Fibroblast of villous mesenchyme (primary cell): Measurements from ENCODE around the gene TKTL1. TPM values are rescaled to one million over a fixed set of nuclear protein-coding genes. Genes with fewer than 3 reads are reported as not detected.

Experiments
- DNase-seq: peaks from one replicate; pipeline ENCODE4 v3.0.0-alpha.2; 2010; ENCODE audit warnings: low read depth
- H3K4me3 ChIP-seq: 2 replicates; pipeline ENCODE4 v1.5.1; 2011; ENCODE audit warnings: low read depth, mild to moderate bottlenecking, low read length
- CTCF ChIP-seq: IDR thresholded peaks from 2 replicates; pipeline ENCODE4 v1.5.1; 2012; ENCODE audit warnings: low read depth, mild to moderate bottlenecking, low read length; ENCODE audit not compliant: insufficient read depth
- total RNA-seq: library from RNA; depleted of rRNA; stranded (reverse); fragments of >200 nt; gene quantifications from 2 replicates; pipeline ENCODE4 v1.2.3, GENCODE V29; 2012

Gene TKTL1
- total RNA-seq, 1 donor, result not detected

- peak overlapping the region; percentile 69 for H3K4me3 ChIP-seq
- no peak for DNase-seq
- TF ChIP-seq CTCF, result no peak
Measured at GRCh38 chrX:154379569-154379951, 84.0 kb downstream of the TKTL1 start.

Other genes starting within 250 kb of the TKTL1 start
- gene MECP2, start 198.1 kb upstream of the TKTL1 start, total RNA-seq, result 25.1 and 28.5 TPM in 2 replicates
- gene OPN1LW, start 151.6 kb upstream of the TKTL1 start, total RNA-seq, result not detected in 2 replicates
- not detected in 2 replicates for gene OPN1MW, start 113.2 kb upstream of the TKTL1 start, total RNA-seq
- not detected in 2 replicates for gene OPN1MW2, start 76.0 kb upstream of the TKTL1 start, total RNA-seq
- gene OPN1MW3, start 38.2 kb upstream of the TKTL1 start, total RNA-seq, result not detected in 2 replicates
- gene TEX28, start 671 bp upstream of the TKTL1 start, total RNA-seq, result not detected in 2 replicates
- 3,767 and 4,290 TPM in 2 replicates for gene FLNA, start 78.8 kb downstream of the TKTL1 start, total RNA-seq
- 34.5 and 35.1 TPM in 2 replicates for gene EMD, start 83.5 kb downstream of the TKTL1 start, total RNA-seq
- 1,310 and 1,322 TPM in 2 replicates for gene RPL10, start 102.6 kb downstream of the TKTL1 start, total RNA-seq
- gene DNASE1L1, start 113.5 kb downstream of the TKTL1 start, total RNA-seq, result 45.4 and 53.5 TPM in 2 replicates
- 15.5 and 17.4 TPM in 2 replicates for gene TAFAZZIN, start 115.7 kb downstream of the TKTL1 start, total RNA-seq
- 72.5 and 91.8 TPM in 2 replicates for gene ATP6AP1, start 132.9 kb downstream of the TKTL1 start, total RNA-seq
- gene GDI1, start 141.4 kb downstream of the TKTL1 start, total RNA-seq, result 81.8 and 106 TPM in 2 replicates
- gene FAM50A, start 148.3 kb downstream of the TKTL1 start, total RNA-seq, result 44.9 and 54.4 TPM in 2 replicates
- 16.8 and 26.8 TPM in 2 replicates for gene PLXNA3, start 162.5 kb downstream of the TKTL1 start, total RNA-seq
- 12.6 and 15.5 TPM in 2 replicates for gene LAGE3, start 183.5 kb downstream of the TKTL1 start, total RNA-seq
- 31.9 and 32.0 TPM in 2 replicates for gene UBL4A, start 190.8 kb downstream of the TKTL1 start, total RNA-seq
- 27.7 and 31.5 TPM in 2 replicates for gene SLC10A3, start 194.8 kb downstream of the TKTL1 start, total RNA-seq
- 23.5 and 24.6 TPM in 2 replicates for gene FAM3A, start 220.4 kb downstream of the TKTL1 start, total RNA-seq